DOHH2 (cell line): ENCODE data around the gene HOXD8.

Experiments used
- H3F3A ChIP-seq: fragments of 200-600 bp; sonication (generic), shearing (Covaris generic); 2 replicates; pipeline ENCODE4 v1.6.0; 2016; ENCODE audit warnings: antibody characterized with exemption, mild to moderate bottlenecking; ENCODE audit not compliant: control insufficient read depth, insufficient read depth
- H3K27ac ChIP-seq: fragments of 200-600 bp; sonication (generic); 2 replicates; pipeline ENCODE4 v1.5.1; 2014; ENCODE audit warnings: low read depth, mild to moderate bottlenecking, low read length, moderate library complexity
- H3K27me3 ChIP-seq: fragments of 200-600 bp; sonication (generic); 2 replicates; pipeline ENCODE4 v1.6.1; 2014; ENCODE audit warnings: mild to moderate bottlenecking, low read length, mixed read lengths; ENCODE audit not compliant: control insufficient read depth
- H3K36me3 ChIP-seq: fragments of 200-600 bp; sonication (generic); 2 replicates; pipeline ENCODE4 v1.6.1; 2014; ENCODE audit warnings: mild to moderate bottlenecking, low read length, moderate library complexity, mixed read lengths; ENCODE audit not compliant: control insufficient read depth
- H3K4me1 ChIP-seq: fragments of 200-600 bp; sonication (generic); 2 replicates; pipeline ENCODE4 v1.6.1; 2014; ENCODE audit warnings: mild to moderate bottlenecking, low read length, mixed read lengths; ENCODE audit not compliant: control insufficient read depth
- H3K4me2 ChIP-seq: fragments of 200-600 bp; sonication (generic); 2 replicates; pipeline ENCODE4 v1.6.0; 2014; ENCODE audit warnings: mild to moderate bottlenecking, low read length, moderate library complexity
- H3K4me3 ChIP-seq: fragments of 200-600 bp; sonication (generic); 2 replicates; pipeline ENCODE4 v1.5.1; 2014; ENCODE audit warnings: mild to moderate bottlenecking, low read length, mixed read lengths
- H3K79me2 ChIP-seq: fragments of 200-600 bp; sonication (generic); 2 replicates; pipeline ENCODE4 v1.6.1; 2014; ENCODE audit warnings: mild to moderate bottlenecking, low read length, mixed read lengths; ENCODE audit not compliant: control insufficient read depth
- H3K9me2 ChIP-seq: fragments of 200-600 bp; sonication (generic); replicated peaks from 2 replicates; pipeline ENCODE4 v1.6.1; 2014; ENCODE audit warnings: mild to moderate bottlenecking, low read length, mixed read lengths; ENCODE audit not compliant: control insufficient read depth
- H3K9me3 ChIP-seq: fragments of 200-600 bp; sonication (generic); 2 replicates; pipeline ENCODE4 v1.6.1; 2014; ENCODE audit warnings: antibody characterized with exemption, low read length, mixed read lengths; ENCODE audit not compliant: control insufficient read depth, insufficient read depth
- H4K20me1 ChIP-seq: fragments of 200-600 bp; sonication (generic); 2 replicates; pipeline ENCODE4 v1.6.0; 2014; ENCODE audit warnings: low read depth, mild to moderate bottlenecking, antibody characterized with exemption, low read length, moderate library complexity; ENCODE audit not compliant: control insufficient read depth, insufficient read depth
- EZH2phosphoT487 ChIP-seq: fragments of 200-600 bp; sonication (generic); IDR thresholded peaks from 2 replicates; pipeline ENCODE4 v1.6.1; 2017; ENCODE audit warnings: borderline replicate concordance, mild to moderate bottlenecking, antibody characterized with exemption, low read length, moderate library complexity, mixed read lengths
- TF ChIP-seq, protein P1 (sequence below): fragments of 200-600 bp; sonication (generic); IDR thresholded peaks from one replicate; pipeline ENCODE4 v1.5.1; 2014; ENCODE audit warnings: antibody characterized with exemption, mild to moderate bottlenecking, low read depth, low read length; ENCODE audit not compliant: poor library complexity, severe bottlenecking

Gene HOXD8

DNA sequence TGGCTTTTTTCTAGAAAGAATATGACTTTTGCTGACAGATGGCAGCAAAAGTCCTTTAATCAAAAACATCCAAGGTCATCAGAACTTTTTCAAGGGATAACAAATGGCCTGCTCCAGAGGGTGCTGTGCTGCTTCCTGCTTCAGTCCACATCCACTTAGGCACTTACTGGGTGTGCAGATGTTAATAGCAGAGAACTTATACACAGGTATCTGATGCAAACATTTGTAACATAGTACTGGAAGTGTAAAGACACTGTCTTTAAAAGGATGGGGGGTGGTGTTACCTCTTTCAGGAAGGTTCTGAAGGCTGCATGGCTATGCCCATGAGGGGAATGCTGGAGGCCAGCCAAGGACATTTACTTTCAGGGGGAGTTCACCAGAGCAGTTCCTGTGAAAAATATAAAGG, 5.5 kb downstream of the HOXD8 start:
- Histone ChIP-seq H3K4me1 (no peaks in the 10 kb centered on the region), H3K79me2 (no peaks in the 10 kb centered on the region), H3F3A (no peaks in the 10 kb centered on the region), H3K4me3 (no peak overlapping the region), H4K20me1 (no peaks in the 10 kb centered on the region), H3K4me2 (no peak overlapping the region), H3K9me3 (no peaks in the 10 kb centered on the region), H3K9me2 (no peaks in the 10 kb centered on the region), H3K27ac (no peak overlapping the region), H3K27me3 (peaks cover 8% of the 10 kb centered on the region; the same call in 1 of the 2 replicates), H3K36me3 (no peaks in the 10 kb centered on the region)
- TF ChIP-seq, protein P1, sequence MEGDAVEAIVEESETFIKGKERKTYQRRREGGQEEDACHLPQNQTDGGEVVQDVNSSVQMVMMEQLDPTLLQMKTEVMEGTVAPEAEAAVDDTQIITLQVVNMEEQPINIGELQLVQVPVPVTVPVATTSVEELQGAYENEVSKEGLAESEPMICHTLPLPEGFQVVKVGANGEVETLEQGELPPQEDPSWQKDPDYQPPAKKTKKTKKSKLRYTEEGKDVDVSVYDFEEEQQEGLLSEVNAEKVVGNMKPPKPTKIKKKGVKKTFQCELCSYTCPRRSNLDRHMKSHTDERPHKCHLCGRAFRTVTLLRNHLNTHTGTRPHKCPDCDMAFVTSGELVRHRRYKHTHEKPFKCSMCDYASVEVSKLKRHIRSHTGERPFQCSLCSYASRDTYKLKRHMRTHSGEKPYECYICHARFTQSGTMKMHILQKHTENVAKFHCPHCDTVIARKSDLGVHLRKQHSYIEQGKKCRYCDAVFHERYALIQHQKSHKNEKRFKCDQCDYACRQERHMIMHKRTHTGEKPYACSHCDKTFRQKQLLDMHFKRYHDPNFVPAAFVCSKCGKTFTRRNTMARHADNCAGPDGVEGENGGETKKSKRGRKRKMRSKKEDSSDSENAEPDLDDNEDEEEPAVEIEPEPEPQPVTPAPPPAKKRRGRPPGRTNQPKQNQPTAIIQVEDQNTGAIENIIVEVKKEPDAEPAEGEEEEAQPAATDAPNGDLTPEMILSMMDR: no peak
- TF ChIP-seq EZH2phosphoT487: no peak

DNA sequence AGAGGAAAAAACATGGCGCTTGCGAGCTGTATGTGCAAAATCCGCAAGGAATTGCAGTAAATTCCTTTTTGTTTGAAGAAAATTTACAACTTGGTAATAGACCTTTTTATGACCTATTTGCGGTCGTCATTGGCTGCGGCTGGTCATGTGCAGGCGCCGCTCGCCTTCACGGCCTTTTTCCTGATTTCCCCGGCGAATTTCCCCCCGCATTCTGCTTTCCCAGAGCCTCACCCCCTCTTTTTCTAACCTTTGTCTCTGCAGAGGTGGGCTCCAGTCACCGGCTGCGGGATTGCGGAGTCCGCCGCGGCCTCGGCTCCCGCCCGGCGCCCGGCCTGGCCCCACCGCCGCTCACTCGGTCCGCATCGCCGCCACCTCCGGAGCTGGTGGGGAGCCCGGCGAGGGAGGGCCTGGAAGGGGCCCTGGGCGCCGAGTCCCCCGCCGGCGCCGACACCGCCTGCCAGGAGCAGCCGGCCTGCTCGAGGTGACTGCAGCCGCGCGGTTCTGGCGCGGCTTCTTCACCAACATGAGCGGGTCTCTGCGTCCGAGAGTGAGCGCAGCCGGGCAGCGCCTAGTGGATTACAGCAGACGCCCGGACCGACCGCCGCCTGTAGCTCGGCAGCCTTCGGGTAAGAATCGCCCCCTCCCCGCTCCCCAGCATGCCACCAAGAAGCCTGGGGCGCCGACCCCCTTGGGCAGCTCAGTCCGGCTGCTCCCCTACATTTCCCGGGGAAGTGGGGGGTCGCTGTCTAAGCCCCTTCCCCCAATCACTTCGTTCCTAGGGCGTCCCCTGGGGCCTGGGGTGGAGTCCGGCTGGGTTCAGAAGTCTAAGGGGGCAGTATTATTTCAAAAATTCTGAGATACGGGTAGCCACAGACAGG, 7.1 kb downstream of the HOXD8 start:
- no peak overlapping the region for H3K4me2 ChIP-seq
- H3K79me2 ChIP-seq: no peaks in the 10 kb centered on the region
- H3K36me3 ChIP-seq: no peaks in the 10 kb centered on the region
- no peak overlapping the region for H3K27ac ChIP-seq
- H3K9me3 ChIP-seq: no peaks in the 10 kb centered on the region
- H3K4me3 ChIP-seq: no peak overlapping the region
- H3F3A ChIP-seq: no peaks in the 10 kb centered on the region
- H3K9me2 ChIP-seq: no peaks in the 10 kb centered on the region
- H4K20me1 ChIP-seq: no peaks in the 10 kb centered on the region
- peaks cover 3% of the 10 kb centered on the region; the same call in 1 of the 2 replicates for H3K4me1 ChIP-seq
- peaks cover 8% of the 10 kb centered on the region; the same call in 1 of the 2 replicates for H3K27me3 ChIP-seq
- no peak for TF ChIP-seq EZH2phosphoT487
- TF ChIP-seq, protein P1: no peak

- no peaks in the 10 kb centered on the region for H3F3A ChIP-seq
- no peaks in the 10 kb centered on the region for H3K9me3 ChIP-seq
- TF ChIP-seq EZH2phosphoT487: no peak
- TF ChIP-seq, protein P1: no peak
- H3K27me3 ChIP-seq: peaks cover 8% of the 10 kb centered on the region; the same call in 1 of the 2 replicates
- H3K4me2 ChIP-seq: no peak overlapping the region
- H4K20me1 ChIP-seq: no peaks in the 10 kb centered on the region
- no peaks in the 10 kb centered on the region for H3K79me2 ChIP-seq
- no peaks in the 10 kb centered on the region for H3K9me2 ChIP-seq
- H3K36me3 ChIP-seq: no peaks in the 10 kb centered on the region
- peaks cover 3% of the 10 kb centered on the region; the same call in 1 of the 2 replicates for H3K4me1 ChIP-seq
- no peak overlapping the region for H3K27ac ChIP-seq
- H3K4me3 ChIP-seq: no peak overlapping the region
These were observed 7.7 kb downstream of the HOXD8 start for GRCh38 chr2:176137252-176137580.
